Stimulated activated CD4-positive, alpha-beta T cell treated with anti-CD3 and anti-CD28 coated beads, Interleukin-1b, Interleukin-23, amount 100 ng/mL, for 1 hour (primary cell): ENCODE data around the gene RBCK1.

Experiments used
- DNase-seq, 2 donors: peaks; one replicate each; pipeline ENCODE4 v3.0.0-alpha.2; 2020; ENCODE audit warnings: low read depth in 2 of 2

RBCK1 gene

DNA sequence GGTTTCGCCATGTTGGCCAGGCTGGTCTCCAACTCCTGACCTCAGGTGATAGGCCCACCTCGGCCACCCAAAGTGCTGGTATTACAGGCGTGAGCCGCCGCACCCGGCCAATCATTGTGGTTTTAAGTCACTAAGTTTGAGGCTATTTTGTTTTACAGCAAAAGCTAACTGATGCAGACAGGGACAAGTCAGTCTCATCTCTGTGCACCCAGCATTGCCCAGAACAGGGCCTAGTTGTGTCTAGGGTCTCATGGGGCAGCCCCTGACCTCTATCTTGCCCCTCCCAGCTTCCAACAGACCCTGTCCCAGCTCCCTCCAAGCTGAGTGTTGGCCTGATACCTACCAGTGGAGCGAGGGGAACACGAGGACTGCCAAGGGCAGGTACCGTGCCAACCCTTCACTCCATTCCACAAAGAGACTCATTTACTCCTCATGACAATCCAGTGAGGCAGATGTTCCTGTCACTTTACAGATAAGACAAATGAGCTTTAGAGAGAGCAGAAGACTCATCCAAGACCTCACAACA is 8.9 kb upstream of the RBCK1 start:
- DNase-seq: no peak

DNA sequence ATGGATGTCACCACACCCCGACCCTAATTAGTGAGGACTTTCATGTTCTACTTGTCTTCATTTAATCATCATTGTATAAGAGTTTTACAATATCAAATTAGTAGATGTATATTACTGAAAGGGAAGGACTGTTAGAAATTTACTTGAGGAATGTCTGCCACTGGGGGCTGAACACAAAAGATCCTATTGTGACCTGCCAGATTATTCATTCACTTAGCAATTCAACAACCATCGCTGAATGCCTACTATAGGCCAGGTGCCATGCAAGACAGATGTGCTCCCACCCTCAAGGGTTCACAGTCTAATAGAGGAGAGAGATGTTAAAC is 8.0 kb upstream of the RBCK1 start:
- no peak for DNase-seq

DNA sequence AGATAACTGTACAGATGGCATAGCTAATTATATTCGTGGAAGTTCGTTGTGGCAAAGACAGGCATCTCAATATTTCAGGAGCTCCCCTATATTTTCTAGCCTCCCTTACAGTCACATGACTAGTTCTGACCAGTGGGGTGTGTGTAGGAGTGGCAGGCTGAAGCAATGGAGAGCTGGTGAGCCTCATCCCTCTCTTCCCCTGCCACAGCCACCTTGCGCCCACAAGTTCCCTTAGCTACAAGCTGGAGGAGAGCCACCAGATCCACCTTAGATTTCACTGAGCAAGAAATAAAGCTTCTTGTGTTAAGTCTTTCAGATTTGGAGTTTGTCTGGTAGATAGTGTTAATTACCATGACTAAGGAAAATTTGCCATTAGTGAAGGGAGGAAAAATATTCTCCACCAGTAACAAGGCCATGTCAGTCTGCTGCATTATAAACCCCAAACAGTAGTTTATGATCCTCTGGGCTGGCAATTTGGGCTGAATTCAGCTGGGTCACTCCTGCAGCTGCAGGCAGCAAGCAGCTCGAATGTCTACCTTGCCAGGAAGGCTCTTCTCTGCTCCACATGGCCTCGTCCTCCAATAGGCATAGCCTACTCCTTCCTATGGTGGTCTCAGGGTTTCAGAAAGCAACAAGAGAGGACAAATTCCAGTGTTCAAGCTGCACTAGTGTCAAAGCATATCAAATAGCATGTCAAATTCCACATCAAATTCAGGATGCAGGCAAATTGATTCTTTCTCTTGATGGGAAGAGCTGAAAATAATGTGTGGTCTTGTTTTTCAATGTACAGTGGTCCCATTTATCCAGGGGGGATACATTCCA is 7.4 kb upstream of the RBCK1 start:
- DNase-seq: no peak

GRCh38 chr20:401682-402495 is 6.2 kb upstream of the RBCK1 start:
- no peak for DNase-seq

GRCh38 chr20:402496-402885 is 5.6 kb upstream of the RBCK1 start:
- DNase-seq: no peak

GRCh38 chr20:402898-403581 is 5.1 kb upstream of the RBCK1 start:
- no peak for DNase-seq

- DNase-seq: no peak
These were observed 4.5 kb upstream of the RBCK1 start for GRCh38 chr20:403582-403957.

DNA sequence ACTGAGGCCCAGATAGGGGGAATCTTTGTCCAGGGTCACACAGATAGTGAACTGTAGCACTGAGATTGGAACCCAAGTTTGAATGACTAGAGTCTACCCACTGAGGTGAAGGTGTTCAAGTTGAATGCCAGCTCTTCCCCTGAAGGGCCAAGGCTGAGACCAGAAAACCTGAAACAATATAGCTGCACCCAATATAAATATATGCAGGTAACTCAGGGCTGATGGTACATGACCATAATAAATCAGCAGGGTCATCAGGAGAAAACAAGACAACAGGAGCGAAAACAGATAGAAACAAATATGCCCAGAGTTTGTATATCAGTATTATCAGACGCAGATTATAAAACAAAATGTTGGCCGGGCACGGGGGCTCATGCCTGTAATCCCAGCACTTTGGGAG is 4.0 kb upstream of the RBCK1 start:
- DNase-seq: no peak

GRCh38 chr20:406200-407132 is 1.6 kb upstream of the RBCK1 start:
- no peak for DNase-seq

GRCh38 chr20:407133-407952 is 756 bp upstream of the RBCK1 start:
- peak; percentile 37 to 39 for DNase-seq

DNA sequence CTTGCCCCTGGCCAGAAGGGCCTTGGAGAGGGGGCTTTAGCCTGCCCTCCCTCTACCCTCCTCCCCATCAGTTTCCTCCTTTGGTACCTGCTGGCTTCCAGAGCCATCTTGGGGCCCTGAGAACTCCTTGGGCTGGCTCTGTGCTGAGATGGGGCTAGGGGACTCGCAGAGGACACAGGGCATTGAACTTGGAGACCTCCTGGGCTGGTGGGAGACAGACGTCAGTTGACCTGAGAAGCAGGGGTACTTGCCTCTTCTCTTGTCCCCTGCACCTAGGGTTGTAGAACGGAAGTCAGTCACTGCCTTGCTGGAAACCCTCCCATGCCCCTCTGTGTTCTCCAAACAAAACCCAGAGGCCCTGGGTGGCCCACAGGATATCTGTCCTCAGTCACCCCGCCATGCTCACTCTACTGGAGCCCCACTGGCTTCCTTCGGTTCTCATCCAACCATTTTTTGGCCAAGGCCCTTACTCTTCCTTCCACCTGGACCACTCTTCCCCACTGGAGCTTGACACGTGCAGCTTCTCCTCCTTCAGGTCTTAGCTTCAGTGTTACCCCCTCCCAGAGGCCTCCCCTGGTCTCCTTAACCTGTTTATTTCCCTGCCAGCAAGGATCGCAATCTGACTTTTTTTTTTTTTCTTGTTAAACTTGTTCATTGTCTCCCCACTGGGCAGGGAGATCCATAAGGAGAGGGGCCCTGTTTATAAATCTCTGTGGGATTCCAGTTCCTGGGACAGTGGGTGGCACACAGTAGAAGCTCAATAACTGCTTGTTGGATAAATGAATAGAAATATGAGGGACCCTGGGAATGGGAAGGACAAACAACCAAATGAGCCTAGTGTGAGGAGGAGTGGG is 971 bp downstream of the RBCK1 start:
- peak in 1 of 2 donors; percentile 2 for DNase-seq

DNA sequence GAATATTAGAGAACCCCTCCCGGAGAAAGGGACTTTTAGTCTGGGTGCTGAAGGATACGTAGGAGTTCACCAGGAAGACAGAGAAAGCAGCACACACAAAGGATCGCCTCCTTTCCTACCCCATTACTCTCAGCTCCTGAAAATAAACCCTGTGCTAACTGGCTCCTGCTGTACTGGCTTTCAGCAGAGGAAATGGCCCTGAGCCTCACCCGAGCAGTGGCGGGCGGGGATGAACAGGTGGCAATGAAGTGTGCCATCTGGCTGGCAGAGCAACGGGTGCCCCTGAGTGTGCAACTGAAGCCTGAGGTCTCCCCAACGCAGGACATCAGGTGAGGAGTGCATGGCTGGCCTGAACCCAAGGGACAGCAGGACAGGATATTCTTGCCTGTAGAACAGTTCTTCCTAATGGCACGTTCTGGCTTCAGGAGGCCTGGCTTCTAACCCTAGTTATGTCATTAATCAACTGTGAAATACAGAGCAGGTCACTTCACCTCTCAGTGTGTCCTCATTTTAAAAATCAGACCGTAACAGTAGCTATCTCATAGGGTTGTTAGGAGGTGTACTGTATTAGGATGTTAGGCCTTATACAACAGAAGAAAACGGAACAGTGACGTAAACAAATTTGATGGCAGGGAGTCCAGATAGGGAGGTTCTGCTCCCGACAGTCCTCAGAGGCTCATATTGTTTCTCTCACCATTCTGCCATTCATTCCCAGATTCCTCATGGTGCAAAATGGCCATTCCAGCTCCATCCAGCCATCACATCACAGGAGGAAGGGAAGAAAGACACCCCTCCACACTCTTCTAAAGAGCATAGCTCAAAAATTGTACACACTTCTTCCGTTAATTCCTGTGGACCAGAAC is 1.8 kb downstream of the RBCK1 start:
- DNase-seq: no peak

GRCh38 chr20:412081-412480 is 4.0 kb downstream of the RBCK1 start:
- no peak for DNase-seq

GRCh38 chr20:414161-414560 is 6.1 kb downstream of the RBCK1 start:
- DNase-seq: no peak

DNA sequence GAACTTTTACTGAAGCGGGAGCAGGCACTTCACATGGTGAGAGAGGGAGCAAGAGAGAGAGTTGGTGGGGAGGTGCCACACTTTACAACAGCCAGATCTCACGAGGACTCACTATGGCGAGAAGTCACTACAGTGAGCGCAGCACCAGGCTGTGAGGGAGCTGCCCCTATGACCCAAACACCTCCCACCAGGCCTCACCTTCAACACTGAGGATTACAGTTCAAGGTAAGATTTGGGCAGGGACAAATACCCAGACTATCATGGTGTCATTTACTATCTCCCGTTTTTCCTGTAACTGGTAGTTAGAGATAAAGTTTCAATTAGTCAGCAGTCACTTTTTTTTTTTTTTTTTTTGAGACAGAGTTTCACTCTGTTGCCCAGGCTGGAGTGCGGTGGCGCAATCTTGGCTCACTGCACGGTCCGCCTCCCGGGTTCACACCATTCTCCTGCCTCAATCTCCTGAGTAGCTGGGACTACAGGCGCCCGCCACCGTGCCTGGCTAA is 7.8 kb downstream of the RBCK1 start:
- no peak for DNase-seq

DNA sequence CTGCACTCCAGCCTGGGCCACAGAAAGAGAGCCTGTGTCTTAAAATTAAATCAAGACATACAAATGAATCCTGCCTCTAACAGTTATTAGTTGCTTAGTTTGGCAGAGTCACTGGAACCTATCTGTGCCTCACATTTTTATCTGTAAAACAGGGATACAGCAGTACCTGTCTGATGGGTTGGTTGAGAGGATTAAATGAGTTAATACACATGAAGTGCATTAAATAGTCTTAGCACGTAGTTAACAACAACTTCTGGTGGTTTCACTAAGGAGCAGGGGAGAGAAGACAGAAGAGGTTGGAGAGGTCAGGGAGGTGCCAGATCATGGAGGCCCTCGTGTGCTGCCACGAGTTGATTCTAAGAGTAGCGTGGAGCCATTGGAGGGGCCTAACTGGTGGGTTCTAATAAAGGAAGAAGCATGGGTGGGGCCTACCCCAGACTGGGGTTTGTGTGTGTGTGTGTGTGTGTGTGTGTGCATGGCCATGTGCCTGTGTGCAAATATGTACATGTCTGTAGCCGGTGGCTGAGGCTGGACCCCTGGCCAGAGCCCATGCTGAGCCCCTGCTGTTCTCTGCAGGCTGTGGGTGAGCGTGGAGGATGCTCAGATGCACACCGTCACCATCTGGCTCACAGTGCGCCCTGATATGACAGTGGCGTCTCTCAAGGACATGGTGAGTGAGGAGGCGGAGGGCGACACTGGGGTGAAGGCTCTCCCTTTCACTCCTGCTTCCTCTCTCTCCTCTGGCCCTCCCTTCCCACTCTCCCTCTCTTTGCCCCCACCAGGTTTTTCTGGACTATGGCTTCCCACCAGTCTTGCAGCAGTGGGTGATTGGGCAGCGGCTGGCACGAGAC is 9.1 kb downstream of the RBCK1 start:
- no peak for DNase-seq

GRCh38 chr20:417801-418342 is 9.8 kb downstream of the RBCK1 start:
- no peak for DNase-seq
